ENCODE measurements around the gene PRSS8.

PRSS8 gene

DNA sequence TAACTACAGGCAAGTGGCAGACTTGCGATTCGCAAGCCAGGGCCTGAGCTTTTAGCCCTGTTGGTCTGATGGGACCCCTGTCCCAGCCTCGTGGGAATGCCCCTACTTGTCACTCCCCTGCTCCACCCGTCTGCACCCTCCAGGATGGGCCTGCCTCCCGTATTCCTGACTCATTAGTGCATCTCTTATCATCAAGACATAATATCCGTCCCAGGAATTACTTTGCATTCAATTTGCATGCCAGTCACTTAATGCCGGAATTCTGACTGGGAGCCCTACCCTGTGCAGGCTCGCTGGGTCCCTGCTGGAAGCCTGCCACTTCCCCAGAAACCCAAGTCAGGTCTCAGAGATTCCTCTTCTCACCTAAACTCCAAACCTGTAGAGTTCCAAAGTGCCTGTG lies 50.1 kb downstream of the PRSS8 start:
- H3K9me3 ChIP-seq = no peaks in the 10 kb centered on the region
- no peak overlapping the region for H3K4me3 ChIP-seq
- DNase-seq = no peak
- TF ChIP-seq, protein P1, sequence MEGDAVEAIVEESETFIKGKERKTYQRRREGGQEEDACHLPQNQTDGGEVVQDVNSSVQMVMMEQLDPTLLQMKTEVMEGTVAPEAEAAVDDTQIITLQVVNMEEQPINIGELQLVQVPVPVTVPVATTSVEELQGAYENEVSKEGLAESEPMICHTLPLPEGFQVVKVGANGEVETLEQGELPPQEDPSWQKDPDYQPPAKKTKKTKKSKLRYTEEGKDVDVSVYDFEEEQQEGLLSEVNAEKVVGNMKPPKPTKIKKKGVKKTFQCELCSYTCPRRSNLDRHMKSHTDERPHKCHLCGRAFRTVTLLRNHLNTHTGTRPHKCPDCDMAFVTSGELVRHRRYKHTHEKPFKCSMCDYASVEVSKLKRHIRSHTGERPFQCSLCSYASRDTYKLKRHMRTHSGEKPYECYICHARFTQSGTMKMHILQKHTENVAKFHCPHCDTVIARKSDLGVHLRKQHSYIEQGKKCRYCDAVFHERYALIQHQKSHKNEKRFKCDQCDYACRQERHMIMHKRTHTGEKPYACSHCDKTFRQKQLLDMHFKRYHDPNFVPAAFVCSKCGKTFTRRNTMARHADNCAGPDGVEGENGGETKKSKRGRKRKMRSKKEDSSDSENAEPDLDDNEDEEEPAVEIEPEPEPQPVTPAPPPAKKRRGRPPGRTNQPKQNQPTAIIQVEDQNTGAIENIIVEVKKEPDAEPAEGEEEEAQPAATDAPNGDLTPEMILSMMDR (IDR thresholded peaks at IDR 0.05) = no peak
- intact Hi-C loops (cut with DNase I; ENCODE audit: low total_unique reads) = no loop called here
- no peak overlapping the region for H3K27ac ChIP-seq
- peaks cover 10 to 97% (median 75%) of the 10 kb centered on the region in 3 donors for H3K36me3 ChIP-seq
- H3K4me1 ChIP-seq = peaks cover 0 to 12% (median 7%) of the 10 kb centered on the region in 4 donors
- no peaks in the 10 kb centered on the region for H3K27me3 ChIP-seq

DNA sequence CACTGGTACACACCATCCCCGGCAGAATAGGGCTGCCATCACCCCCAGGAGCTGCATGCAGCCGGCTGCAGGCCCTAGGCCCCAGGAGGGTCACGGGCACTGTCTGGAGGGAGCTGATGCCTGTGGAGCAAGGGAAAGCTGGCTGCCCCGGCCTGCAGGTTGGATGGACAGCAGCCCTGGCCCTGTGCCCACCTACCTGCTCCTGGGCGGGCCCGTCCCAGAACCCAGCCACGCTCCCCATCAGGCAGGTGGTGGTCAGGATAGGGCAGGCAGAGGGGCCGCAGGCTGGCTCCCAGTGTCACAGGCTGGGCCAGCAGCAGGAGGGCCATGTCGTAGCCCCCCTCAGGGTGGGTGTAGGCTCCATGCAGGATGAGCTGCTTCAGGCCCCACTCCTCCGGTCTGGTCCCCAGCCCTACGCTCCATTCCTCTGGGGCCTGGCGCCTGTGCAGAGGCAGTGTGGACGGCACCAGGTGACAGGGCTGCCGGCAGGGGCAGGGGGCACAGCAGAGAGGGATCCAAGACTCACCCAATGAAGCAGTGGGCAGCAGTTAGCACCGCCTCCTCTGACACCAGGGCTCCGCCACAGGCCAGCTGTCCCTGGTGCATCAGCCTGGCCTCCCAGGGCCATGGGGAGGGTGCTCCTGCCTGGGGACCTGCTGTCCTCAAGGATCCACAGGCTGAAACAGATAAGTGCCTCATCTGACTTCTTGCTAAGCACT lies 50.8 kb downstream of the PRSS8 start:
- DNase-seq = no peak
- H3K4me1 ChIP-seq = peaks cover 0 to 12% (median 7%) of the 10 kb centered on the region in 4 donors
- no peaks in the 10 kb centered on the region for H3K27me3 ChIP-seq
- H3K27ac ChIP-seq = no peak overlapping the region
- intact Hi-C loops (cut with DNase I; ENCODE audit: low total_unique reads) = no loop called here
- H3K36me3 ChIP-seq = peaks cover 15 to 98% (median 80%) of the 10 kb centered on the region in 3 donors
- TF ChIP-seq, protein P1 (IDR thresholded peaks at IDR 0.05) = no peak
- no peak overlapping the region for H3K4me3 ChIP-seq
- H3K9me3 ChIP-seq = no peaks in the 10 kb centered on the region

DNA sequence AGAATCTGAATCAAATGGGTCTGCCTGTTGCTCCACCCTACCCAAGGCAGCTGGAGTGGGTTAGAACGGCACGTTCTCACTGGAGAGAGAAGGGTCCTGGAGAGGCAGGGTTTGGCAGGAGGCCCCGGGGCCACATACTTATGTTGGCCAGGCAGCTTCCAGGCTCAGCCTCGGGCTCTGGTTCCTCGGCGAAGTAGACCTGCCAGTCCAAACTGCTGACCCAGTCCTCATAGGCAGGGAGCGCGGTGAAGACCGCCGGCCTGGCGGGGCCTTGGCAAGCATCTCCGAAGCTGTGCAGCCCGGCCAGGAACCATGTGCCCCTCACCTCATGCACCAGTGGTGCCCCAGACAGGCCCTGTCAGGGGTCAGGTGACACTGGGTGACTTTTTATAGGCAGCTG lies 51.5 kb downstream of the PRSS8 start:
- H3K36me3 ChIP-seq = peaks cover 22 to 98% (median 82%) of the 10 kb centered on the region in 3 donors
- TF ChIP-seq, protein P1 (IDR thresholded peaks at IDR 0.05) = no peak
- peaks cover 0 to 12% (median 7%) of the 10 kb centered on the region in 4 donors for H3K4me1 ChIP-seq
- H3K9me3 ChIP-seq = no peaks in the 10 kb centered on the region
- intact Hi-C loops (cut with DNase I; ENCODE audit: low total_unique reads) = no loop called here
- no peaks in the 10 kb centered on the region for H3K27me3 ChIP-seq
- H3K27ac ChIP-seq = no peak overlapping the region
- H3K4me3 ChIP-seq = no peak overlapping the region
- no peak for DNase-seq

DNA sequence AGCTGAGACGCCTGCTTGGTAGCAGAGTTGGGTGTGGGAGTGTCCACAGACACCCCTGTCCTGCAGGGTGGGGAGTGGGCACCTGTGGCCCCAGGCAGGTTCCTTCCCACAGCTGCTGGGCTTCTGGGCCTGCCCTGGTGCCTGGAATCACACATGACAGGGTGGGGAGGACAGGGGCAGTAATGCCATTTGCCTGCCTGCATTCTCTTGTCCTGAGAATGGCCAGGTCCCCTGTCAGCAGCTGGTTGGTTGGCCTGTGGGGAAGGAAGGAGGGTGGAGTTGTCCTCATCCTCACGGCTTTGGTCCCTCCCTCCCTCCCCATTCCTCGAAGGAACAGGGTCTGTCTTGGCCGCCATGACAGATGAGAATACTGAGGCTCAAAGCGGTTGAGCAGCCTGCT lies 52.0 kb downstream of the PRSS8 start:
- intact Hi-C loops (cut with DNase I; ENCODE audit: low total_unique reads) = no loop called here
- H3K4me3 ChIP-seq = no peak overlapping the region
- DNase-seq = no peak
- H3K36me3 ChIP-seq = peaks cover 27 to 99% (median 86%) of the 10 kb centered on the region in 3 donors
- no peaks in the 10 kb centered on the region for H3K9me3 ChIP-seq
- H3K27ac ChIP-seq = no peak overlapping the region
- no peaks in the 10 kb centered on the region for H3K27me3 ChIP-seq
- TF ChIP-seq, protein P1 (IDR thresholded peaks at IDR 0.05) = no peak
- H3K4me1 ChIP-seq = peaks cover 0 to 12% (median 7%) of the 10 kb centered on the region in 4 donors

DNA sequence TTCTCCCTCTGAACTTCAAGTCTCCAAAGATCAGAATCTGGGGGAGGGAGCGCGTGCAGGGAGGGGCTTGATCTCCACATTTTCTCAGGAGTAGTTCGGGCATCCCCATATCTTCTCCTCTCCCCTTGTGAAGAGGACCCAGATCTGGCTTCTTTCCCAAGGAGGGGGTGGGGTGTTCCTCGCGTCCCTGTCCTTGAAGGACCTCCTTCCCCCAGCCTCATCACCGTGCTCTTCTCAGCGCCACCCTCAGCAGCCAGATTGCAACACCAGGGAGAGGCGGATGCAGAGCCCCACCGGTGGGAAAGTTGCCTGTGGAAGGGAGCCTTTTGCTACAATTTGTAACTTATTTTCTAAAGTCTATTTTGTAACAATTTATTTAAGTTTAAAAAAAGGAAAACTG lies 52.4 kb downstream of the PRSS8 start:
- H3K27ac ChIP-seq = no peak overlapping the region
- H3K36me3 ChIP-seq = peaks cover 31 to 99% (median 91%) of the 10 kb centered on the region in 3 donors
- TF ChIP-seq, protein P1 (IDR thresholded peaks at IDR 0.05) = no peak
- no peaks in the 10 kb centered on the region for H3K9me3 ChIP-seq
- no peak for DNase-seq
- no peak overlapping the region for H3K4me3 ChIP-seq
- intact Hi-C loops (cut with DNase I; ENCODE audit: low total_unique reads) = no loop called here
- H3K27me3 ChIP-seq = no peaks in the 10 kb centered on the region
- peaks cover 0 to 12% (median 7%) of the 10 kb centered on the region in 4 donors for H3K4me1 ChIP-seq
